Measurements from ENCODE around the gene HCN3.
"Not testable (repeated sequence)": the region's sequence is repeated elsewhere in the genome, so short reads cannot be mapped to it uniquely, and the experiment has no call there.

HCN3 gene

DNA sequence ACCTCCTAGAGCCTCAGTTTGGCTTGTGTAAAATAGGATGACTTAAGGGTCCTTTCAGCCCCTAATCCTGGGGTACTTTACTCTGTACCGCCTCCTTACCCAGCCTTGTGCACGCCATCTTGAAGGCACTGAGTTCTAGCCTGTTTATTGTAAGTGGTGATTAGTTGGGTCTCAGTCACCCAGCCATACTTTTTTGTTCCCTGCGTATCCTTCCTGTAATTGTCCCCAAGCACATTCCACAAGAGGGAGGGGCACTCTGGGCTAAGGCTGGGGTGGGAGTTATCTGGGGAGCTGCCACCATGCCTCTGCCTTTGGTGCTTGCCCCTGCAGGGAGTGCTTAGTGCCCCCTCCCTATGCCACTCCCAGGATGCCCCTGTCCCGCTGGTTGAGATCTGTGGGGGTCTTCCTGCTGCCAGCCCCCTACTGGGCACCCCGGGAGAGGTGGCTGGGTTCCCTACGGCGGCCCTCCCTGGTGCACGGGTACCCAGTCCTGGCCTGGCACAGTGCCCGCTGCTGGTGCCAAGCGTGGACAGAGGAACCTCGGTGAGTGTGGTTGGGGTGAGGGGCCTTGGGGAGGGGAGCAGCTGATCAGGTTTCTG lies 32.3 kb downstream of the HCN3 start:
- no peak for DNase-seq (ENCODE audit: low read depth, low spot score)

DNA sequence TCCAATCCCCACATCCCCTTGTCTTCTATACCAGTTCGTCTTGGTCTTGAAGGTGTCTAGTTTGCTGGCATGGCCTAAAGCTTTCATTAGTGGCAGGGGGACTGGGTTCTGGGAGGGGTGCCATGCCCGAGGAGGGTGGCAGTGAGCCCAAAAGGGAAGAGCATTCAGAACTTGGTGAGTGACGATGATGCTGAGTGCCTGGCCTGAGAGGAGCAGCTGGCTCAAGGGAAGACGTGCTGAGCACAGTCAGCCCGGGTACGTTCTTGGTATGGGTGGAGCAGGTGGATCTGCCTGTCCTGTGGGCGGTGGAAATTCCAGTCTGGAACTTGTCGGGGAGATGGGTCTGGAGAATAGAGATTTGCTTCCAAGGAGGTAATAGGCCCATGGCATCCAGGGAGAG lies 36.0 kb downstream of the HCN3 start:
- no peak for DNase-seq (ENCODE audit: low read depth, low spot score)

DNA sequence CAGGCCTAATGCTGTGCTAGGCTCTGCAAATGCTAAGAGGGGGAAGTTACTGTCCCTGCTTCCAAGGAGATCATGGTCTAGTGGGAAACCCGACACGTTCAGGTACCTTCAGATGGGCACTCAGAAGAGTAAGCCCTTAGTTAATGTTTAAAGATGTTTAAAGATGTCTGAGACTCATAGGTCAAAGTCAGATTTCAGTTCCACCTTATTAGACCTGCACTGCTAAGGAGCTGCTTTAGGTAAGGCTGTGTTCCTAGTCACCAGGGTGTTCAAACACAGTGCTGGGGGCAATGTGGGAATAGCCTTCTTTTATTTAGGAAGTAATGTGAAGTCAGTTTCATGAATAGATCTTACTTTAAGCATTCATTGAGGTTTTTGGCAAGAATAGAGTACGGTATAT lies 39.7 kb downstream of the HCN3 start:
- no peak for DNase-seq (ENCODE audit: low read depth, low spot score)

DNA sequence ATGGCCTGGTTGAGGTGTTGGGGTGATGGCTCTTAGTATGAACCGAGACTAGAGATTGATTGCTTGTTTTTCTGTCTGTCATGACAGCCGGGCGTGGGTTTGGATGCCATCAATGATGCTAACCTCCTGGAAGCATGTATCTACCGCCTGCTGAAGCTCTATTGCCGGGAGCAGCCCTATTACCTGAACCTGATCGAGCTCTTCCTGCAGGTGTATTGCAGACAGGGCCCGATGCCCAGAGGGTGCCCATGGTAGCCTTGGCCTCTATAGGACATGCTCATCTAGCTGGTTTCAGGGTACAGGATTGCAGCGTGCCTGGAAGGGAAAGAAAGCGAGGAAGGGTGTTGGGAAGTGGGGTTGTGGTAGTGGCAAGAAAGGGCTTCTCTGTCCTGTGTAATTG lies 40.8 kb downstream of the HCN3 start:
- no peak for DNase-seq (ENCODE audit: low read depth, low spot score)

DNA sequence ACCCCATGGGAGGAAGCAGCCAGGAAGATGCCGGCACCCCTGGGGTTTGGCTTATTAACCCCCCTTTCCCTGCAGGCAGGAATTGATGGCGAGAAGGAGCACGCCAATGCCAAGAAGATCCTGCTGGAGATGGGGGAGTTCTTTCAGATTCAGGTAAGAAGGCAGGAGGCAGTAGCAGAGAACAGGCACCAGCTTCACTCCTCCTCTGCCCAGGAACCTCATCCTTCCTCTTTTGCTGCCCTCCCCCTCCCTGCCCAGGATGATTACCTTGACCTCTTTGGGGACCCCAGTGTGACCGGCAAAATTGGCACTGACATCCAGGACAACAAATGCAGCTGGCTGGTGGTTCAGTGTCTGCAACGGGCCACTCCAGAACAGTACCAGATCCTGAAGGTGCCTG lies 42.3 kb downstream of the HCN3 start:
- no peak for DNase-seq (ENCODE audit: low read depth, low spot score)

DNA sequence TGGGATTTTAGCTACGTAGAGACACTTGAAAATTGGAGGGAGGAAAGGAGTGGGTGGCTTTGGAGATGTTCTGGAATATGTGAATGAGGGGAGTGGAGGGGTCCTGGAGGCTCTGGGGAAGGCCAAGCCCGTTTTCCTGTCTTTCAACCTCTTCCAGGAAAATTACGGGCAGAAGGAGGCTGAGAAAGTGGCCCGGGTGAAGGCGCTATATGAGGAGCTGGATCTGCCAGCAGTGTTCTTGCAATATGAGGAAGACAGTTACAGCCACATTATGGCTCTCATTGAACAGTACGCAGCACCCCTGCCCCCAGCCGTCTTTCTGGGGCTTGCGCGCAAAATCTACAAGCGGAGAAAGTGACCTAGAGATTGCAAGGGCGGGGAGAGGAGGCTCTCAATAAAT lies 43.0 kb downstream of the HCN3 start:
- DNase-seq (ENCODE audit: low read depth, low spot score) = no peak

DNA sequence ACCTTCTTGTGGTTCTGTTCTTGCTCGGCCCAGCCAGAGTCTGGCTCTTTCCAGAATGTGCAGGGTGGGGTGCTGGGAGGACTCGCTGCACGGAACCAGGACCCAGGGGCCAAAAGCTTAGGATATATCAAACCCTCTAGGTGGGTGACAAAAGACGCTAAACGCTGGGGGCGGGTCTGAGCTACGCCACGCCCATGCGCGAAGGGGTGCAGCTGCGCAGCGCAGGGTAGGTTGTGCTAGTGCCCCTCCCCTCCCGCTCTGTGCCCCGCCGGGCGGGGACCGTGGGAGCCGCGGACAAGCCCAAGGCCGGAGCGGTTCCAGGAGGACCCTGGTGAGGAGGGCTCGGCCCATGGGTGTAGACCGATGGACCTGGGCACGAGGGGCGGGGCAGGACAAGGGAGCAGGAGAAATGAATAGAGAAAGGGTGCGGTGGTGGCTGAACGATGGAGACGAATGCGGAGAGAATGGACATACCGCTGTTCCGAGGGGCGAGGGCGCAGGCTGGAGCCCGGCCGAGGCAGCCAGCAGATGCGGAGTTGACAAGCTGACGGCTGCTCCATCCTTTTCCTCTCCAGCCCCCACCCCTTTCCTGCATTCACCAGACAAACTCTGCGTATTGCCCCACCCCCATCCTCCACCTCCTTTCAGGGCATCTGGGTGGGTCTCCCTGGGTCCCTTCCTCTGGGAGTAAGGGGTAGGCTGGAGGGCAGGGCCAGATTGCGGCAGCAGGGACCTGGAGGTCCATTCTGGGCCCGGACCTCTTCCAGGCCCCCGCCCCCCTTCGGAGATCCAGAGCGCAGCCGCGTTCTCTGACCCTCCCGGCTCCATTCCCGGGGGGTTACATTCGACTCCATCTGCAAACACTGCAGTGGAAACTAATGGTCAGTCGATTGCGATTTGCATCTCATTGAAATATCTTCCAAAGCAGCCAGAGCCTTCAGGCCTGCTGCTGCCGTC lies 43.7 kb downstream of the HCN3 start, which contains the start of gene RUSC1:
Gene RUSC1, plus strand, starts transcription at position 234 of the 957 bp plus-strand sequence. CDS start 880 bp downstream, outside the sequence.
- DNase-seq (ENCODE audit: low read depth, low spot score) = no peak

DNA sequence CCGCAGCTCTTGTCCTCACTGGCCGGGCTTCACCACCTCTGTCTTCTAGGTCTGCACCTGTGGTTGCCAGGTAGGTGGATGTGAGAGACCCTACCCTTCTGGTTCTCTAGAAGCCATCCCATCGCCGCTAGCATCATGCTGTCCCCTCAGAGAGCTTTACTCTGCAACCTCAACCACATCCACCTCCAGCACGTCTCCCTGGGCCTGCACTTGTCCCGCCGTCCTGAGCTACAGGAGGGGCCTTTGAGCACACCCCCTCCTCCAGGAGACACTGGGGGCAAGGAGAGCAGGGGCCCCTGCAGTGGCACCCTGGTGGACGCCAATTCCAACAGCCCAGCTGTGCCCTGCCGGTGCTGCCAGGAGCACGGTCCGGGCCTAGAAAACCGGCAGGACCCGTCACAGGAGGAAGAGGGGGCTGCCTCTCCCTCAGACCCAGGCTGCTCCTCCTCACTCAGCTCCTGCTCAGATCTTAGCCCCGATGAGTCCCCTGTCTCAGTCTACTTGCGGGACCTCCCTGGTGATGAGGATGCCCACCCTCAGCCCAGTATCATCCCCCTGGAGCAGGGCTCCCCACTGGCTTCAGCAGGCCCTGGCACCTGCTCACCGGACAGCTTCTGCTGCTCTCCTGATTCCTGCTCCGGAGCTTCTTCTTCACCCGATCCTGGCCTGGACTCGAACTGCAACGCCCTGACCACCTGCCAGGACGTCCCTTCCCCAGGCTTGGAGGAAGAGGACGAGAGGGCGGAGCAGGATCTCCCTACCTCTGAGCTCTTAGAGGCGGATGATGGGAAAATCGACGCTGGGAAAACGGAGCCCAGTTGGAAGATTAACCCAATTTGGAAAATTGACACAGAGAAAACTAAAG lies 44.6 kb downstream of the HCN3 start:
- no peak for DNase-seq (ENCODE audit: low read depth, low spot score)

DNA sequence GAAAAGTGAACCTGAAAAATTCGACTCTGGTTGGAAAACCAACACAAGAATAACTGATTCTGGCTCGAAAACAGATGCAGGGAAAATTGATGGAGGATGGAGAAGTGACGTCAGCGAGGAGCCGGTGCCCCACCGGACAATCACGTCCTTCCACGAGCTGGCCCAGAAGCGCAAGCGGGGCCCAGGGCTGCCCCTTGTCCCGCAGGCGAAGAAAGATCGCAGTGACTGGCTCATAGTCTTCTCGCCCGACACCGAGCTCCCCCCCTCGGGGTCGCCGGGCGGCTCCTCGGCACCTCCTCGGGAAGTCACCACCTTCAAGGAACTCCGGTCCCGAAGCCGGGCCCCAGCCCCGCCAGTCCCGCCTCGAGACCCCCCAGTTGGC lies 45.3 kb downstream of the HCN3 start:
- no peak for DNase-seq (ENCODE audit: low read depth, low spot score)

DNA sequence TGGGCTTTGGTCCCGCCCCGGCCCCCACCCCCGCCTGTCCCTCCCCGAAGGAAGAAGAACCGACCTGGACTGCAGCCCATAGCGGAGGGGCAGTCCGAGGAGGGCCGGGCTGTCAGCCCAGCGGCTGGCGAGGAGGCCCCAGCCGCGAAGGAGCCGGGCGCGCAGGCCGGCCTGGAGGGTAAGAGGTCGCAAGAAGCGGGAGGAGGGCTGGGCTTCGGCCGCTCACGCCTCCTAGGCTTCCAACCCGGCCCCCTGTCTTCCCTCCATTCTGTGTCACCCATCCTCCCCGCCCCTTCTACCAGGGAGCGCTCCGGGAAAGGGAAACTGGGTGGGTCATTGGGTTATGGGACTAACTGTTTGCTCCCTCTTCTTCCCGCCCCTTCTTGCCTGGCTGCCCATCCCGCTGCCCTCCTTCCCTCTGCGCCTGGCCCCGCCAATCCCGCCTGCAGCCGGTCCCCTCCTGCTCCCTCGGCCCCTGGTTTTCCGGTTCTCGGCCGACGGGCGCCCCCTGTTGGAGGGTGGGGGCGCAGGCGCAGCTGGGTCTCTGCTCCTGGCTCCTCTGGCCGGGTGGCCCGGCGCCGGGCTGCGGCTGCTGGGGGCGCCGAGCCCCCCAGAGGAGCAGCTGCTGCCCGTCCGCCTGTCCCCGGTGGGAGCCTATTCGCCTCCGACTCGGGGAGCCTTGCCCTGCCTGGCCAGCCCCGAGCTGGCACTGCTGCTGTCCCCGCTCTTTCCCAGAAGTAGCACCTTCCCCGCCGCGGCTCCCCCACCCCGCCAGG lies 45.9 kb downstream of the HCN3 start:
- peak; percentile 76 for DNase-seq (ENCODE audit: low read depth, low spot score)

DNA sequence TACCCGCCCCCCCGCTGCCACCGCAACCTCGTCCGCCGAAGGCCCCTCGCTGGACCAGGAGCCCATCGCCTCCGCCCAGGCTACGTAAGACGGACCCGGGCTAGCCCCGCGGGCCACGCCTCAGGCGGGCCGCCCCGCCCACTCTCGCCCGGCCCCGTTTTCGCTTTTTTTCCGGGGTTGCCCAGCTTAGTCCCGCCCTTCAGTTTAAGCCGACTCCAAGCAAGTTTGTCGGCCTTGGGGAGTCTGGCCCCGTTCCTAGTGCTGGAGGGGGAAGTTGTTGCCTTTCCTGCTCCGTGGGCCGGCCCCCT lies 46.4 kb downstream of the HCN3 start:
- peak; percentile 86 for DNase-seq (ENCODE audit: low read depth, low spot score)

DNA sequence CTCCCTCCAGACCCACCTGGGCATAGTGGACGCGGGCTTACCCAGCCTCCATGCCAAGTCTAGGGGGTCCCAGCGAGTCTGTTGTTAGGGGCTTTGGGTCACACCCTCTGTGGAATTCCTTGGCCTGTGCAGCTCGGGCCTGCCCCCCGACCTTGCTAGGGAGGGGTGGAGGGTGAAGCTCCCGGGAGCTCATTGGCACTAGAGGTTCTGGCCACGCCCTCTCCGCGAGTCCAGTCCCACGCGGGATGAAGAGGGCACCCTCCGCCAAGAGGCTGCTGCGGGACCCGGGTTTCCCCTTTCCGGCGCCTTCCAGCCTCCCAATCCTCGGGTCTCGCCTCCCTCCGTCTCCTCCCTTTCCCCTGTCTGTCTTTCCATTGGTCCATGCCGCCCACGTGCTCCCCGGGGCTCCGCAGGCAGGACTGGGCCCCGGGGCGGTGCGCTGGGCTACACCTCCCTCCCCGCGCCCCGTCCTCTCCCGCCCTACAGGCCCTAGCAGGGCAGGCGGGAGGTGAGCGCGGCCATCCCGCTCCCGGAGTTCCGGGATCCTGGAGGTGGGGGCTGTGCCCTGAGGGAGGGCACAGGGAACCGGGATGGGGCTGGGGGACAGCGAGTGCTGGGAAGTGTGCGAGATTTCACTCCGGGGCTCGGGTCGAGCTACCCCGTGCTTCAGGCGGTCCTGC lies 46.9 kb downstream of the HCN3 start:
- peak; percentile 85 for DNase-seq (ENCODE audit: low read depth, low spot score)

DNA sequence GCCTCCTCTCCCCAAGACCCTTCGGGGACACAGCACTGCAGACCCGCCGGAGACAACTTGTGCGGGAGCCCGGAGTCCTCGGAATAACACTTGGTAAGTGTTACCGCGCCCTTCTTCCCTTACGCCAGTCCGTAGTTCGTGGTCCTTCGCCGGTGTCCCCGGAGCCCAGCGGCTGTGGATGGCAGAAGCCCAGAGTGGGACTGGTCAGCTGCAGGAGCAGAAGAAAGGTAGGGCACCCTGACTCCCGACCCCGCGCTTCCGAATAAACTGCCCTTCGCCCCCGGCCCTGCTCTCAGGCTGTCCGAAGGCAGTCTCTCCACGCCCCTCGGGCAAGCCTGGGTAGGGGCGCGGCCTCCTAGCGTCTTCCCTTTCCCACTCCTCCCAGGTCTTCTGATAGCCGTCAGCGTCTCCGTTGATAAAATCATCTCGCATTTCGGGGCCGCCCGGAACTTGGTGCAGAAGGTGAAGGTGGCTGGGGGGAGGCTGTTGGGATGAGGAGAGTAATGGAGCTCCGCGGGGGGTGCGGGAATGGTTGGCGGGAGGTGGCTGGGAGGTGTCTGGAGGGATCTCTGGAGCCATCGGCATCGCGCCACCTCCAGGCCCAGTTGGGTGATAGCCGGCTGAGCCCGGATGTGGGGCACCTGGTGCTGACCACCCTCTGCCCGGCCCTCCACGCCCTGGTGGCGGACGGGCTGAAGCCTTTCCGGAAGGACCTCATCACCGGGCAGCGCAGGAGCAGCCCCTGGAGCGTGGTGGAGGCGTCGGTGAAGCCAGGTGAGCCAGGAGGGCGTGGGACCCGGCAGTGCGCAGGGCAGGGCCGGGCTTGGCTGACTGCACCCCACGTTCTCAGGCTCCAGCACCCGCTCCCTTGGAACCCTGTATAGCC lies 47.7 kb downstream of the HCN3 start:
- no peak for DNase-seq (ENCODE audit: low read depth, low spot score)

DNA sequence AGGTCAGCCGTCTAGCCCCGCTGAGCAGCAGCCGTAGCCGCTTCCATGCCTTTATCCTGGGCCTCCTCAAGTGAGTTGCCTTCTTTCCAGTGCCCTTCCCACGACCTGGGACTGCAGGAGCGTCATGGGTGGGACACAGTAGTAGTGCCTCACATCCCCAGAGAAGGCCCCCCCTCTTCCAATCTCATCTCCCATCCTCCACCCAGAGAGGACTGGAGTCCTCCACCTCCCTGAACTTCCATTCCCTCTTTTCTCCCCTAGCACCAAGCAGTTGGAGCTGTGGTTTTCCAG lies 48.3 kb downstream of the HCN3 start:
- no peak for DNase-seq (ENCODE audit: low read depth, low spot score)

DNA sequence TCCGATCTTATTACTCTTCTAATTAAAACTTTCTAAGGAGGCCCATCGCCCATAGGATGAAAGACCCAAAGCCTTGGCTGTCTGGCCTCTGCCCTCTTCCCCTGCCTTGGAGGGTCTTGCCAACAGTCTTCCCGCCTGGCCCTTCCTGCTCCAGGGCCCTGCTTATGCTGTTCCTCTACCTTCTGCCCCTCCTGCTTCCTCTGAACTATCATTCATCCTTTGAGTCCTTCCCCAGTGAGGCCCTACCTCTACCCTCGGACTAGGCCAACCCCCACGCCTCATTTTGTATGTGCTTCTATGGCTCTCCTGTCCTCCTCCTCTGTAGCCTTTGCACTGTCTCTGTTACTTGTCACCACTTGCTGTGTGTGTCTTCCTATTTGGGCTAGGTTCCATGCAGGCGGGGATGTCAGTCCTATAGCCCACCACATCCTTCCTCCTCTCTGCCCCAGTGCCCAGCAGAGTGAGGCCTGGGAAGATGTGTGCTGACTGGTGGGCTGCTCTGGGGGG lies 48.8 kb downstream of the HCN3 start:
- no peak for DNase-seq (ENCODE audit: low read depth, low spot score)

DNA sequence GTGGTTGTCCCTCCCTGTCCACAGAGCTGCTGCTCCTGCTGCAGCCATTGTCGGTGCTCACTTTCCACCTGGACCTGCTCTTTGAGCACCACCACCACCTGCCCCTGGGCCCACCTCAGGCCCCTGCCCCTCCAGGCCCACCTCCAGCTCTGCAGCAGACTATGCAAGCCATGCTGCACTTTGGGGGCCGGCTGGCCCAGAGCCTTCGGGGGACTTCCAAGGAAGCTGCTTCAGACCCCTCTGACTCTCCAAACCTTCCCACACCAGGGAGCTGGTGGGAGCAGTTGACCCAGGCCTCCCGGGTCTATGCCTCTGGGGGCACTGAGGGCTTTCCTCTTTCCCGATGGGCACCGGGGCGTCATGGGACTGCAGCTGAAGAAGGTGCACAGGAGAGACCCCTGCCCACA lies 49.4 kb downstream of the HCN3 start:
- DNase-seq (ENCODE audit: low read depth, low spot score) = no peak

DNA sequence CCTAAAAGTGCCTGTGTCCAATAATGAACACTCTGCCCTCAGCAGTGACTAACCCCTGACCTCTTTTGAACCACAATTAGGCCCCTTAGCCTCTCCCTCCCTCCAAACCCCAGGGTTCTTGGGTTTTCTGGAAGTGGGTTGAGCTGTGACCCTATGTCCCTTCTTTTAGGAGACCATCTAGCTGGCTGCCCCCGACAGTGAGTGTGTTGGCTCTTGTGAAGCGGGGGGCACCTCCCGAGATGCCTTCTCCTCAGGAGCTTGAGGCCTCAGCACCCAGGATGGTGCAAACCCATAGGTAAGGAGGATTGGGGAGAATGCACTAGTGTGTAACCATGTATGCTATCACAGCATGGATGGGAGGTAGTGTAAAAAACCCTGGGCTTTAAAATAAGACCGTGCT lies 50.7 kb downstream of the HCN3 start:
- DNase-seq (ENCODE audit: low read depth, low spot score) = no peak

DNA sequence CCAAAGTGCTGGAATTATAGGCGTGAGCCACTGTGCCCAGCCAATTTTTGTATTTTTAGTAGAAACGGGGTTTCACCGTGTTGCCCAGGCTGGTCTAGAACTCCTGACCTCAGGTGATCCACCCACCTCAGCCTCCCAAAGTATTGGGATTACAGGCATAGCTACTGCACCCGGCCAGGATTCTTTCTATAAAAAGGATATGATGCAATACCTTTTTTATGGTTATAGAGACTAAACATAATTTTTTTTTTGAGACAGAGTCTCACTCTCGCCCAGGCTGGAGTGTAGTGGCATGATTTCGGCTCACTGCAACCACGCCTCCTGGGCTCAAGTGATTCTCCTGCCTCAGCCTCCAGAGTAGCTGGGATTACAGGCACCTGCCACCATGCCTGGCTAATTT lies 51.6 kb downstream of the HCN3 start:
- DNase-seq (ENCODE audit: low read depth, low spot score) = not testable (repeated sequence)

DNA sequence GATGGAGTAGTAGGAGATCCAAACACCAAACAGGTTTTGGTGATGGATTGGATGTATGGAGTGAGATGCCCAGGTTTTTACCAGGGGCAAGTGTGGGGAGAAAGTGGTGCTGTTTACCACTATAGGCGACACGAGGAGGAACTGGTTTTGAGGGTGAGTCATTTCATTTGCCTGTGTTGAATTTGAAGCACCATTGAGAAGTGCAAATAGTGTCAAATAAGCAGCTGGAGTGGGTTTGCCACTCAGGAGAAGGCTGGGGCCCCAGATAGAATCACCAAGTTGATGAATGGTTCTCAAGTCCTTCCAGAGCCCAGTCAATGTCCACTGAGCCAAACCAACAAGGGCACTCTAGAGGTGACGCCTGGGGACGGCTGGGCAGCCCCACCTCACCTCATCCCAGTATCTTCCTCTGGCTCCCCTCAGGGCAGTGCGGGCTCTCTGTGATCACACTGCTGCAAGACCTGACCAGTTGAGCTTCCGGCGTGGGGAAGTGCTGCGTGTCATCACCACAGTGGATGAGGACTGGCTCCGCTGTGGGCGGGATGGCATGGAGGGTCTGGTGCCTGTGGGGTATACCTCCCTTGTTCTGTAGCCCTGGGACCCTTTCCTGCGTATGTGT lies 52.8 kb downstream of the HCN3 start:
- DNase-seq (ENCODE audit: low read depth, low spot score) = no peak

DNA sequence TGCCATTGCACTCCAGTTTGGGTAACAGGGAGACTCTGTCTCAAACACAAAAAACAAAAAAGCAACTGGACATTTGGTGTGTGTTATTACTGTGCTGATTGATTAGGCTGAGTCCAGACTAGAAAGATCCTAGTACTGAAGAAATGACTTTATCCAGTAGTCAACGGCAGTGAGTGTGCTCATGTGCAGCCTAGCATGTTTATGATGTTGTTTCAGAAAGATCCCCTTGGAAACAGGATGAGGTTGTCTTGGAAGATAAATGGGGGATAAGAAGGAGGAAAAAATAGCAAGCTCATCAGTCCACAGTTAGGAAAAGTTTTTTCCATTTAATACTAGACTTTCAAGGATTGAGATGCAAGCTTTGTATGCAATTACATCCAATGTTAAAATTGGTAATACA lies 57.7 kb downstream of the HCN3 start:
- DNase-seq (ENCODE audit: low read depth, low spot score) = no peak

Data from smooth muscle cell of the brain vasculature (primary cell).